ENCODE results near the gene ZSWIM8. TPM values are rescaled to one million over a fixed set of nuclear protein-coding genes. Genes with fewer than 3 reads are reported as not detected.

ZSWIM8 gene
- total and polyA plus RNA-seq, 2 donors (not counting 1 experiment from before 2014, with no cell fraction given), result 110 to 147 TPM

GRCh38 chr10:73785721-73786511 lies 510 bp downstream of the ZSWIM8 start:
- H3K36me3 ChIP-seq (replicated peaks in 1 of 2; ENCODE audit: control extremely low read depth in 1 of 2, control insufficient read depth in 1 of 2, extremely low read depth in 1 of 2, insufficient read depth in 2 of 2, low read length in 1 of 2), result peaks cover 2 to 21% of the 10 kb centered on the region in 2 experiments
- peaks cover 44% of the 10 kb centered on the region for H3K4me1 Mint-ChIP-seq
- peaks cover 28 to 41% of the 10 kb centered on the region in 2 donors for H3K4me1 ChIP-seq (ENCODE audit: control insufficient read depth in 2 of 2, insufficient read depth in 2 of 2, low read length in 2 of 2)
- intact Hi-C loops (cut with micrococcal nuclease), result loop anchor here (1.0 to 5.0 kb wide), 5 partner anchors 14 to 289 kb away; partner anchors contain the start of genes NDST2, PPP3CB and SEC24C
- H3K4me3 Mint-ChIP-seq, result peak overlapping the region; percentile 96
- DNase-seq (peak; percentile 69), ATAC-seq (ENCODE audit: low read depth) (peak; percentile 10)
- POLR2A ChIA-PET, result interaction anchor here (0.6 to 2.7 kb wide), 5 partner anchors 13 to 56 kb away, joined by 4 to 24 read pairs (median 6); partner anchors contain the start of genes NDST2 and SEC24C
- H3K27ac Mint-ChIP-seq, result peak overlapping the region; percentile 98
- CTCF ChIA-PET, result interaction anchor here (0.8 to 6.2 kb wide), 3 partner anchors 14 to 55 kb away, joined by 3 to 35 read pairs (median 3); a partner anchor contains a TSS
- no peaks in the 10 kb centered on the region for H3K9me3 ChIP-seq (ENCODE audit: control extremely low read depth in 1 of 3, control insufficient read depth in 2 of 3, insufficient read depth in 1 of 3, low read length in 2 of 3)
- 1% methylated on average over 40 of the region's 54 CpGs for WGBS (ENCODE audit: insufficient coverage)
- H3K4me3 ChIP-seq (ENCODE audit: control extremely low read depth in 1 of 5, extremely low read depth in 1 of 5, insufficient read depth in 1 of 5, low read depth in 2 of 5, low read length in 4 of 5), result peak overlapping the region; percentile 56 to 97 (median 85)
- no peaks in the 10 kb centered on the region for H3K27me3 Mint-ChIP-seq
- peak overlapping the region; percentile 98 for H3K4me2 ChIP-seq (replicated peaks; ENCODE audit: low read depth, low read length, poor library complexity, severe bottlenecking)
- TF ChIP-seq CTCF (IDR thresholded peaks at IDR 0.05) (no peak), EZH2 (IDR thresholded peaks at IDR 0.05; ENCODE audit: borderline replicate concordance, insufficient read depth, low read depth, low read length, poor library complexity, severe bottlenecking) (no peak)
- H3K79me2 ChIP-seq (ENCODE audit: control insufficient read depth, insufficient read depth, low read length), result peaks cover 82% of the 10 kb centered on the region
- H3K9me3 Mint-ChIP-seq (ENCODE audit: insufficient read depth), result no peaks in the 10 kb centered on the region
- peak overlapping the region; percentile 53 to 74 for H3K27ac ChIP-seq (ENCODE audit: low read length in 2 of 2)
- peaks cover 28% of the 10 kb centered on the region for H4K20me1 ChIP-seq (ENCODE audit: control insufficient read depth, insufficient read depth, low read length, poor library complexity, severe bottlenecking)
- H2AFZ ChIP-seq (ENCODE audit: insufficient read depth, low read depth, low read length, poor library complexity, severe bottlenecking), result peak overlapping the region; percentile 87
- H3K27me3 ChIP-seq (replicated peaks in 1 of 4; ENCODE audit: control extremely low read depth in 1 of 4, control insufficient read depth in 3 of 4, insufficient read depth in 4 of 4, low read length in 3 of 4), result no peaks in the 10 kb centered on the region
- peak overlapping the region; percentile 90 for H3K9ac ChIP-seq (ENCODE audit: low read length)

Measured in B cell (primary cell).